GM12892 (cell line): ENCODE measurements around the gene INPP5A.
"Not testable (repeated sequence)": the region's sequence is repeated elsewhere in the genome, so short reads cannot be mapped to it uniquely, and the experiment has no call there.

Experiments used
- DNase-seq: peaks from one replicate; pipeline ENCODE4 v3.0.0; 2011; ENCODE audit not compliant: insufficient read length
- FAIRE-seq: peaks from 2 replicates; lab custom pipeline; 2011; peaks lifted over from hg19 to GRCh38; lab: Jason Lieb, UNC
- POLR2A ChIP-seq: IDR thresholded peaks from 2 replicates; pipeline ENCODE4 v1.6.1; 2011; ENCODE audit warnings: low read depth, low read length, control low read depth
- POLR2AphosphoS5 ChIP-seq: IDR thresholded peaks from 2 replicates; pipeline ENCODE4 v1.6.1; 2011; ENCODE audit warnings: low read depth, low read length, control low read depth
- TAF1 ChIP-seq: IDR thresholded peaks from 2 replicates; pipeline ENCODE4 v1.6.1; 2011; ENCODE audit warnings: low read depth, mild to moderate bottlenecking, control low read depth, low read length, borderline replicate concordance

Gene INPP5A

GRCh38 chr10:132666705-132667341 is 129.2 kb downstream of the INPP5A start:
- no peak for TF ChIP-seq TAF1
- no peak for TF ChIP-seq POLR2A
- no peak for TF ChIP-seq POLR2AphosphoS5
- no peak for DNase-seq
- no peak for FAIRE-seq

GRCh38 chr10:132667342-132668047 is 129.9 kb downstream of the INPP5A start:
- TF ChIP-seq POLR2A (no peak), POLR2AphosphoS5 (no peak), TAF1 (no peak)
- DNase-seq: no peak
- no peak for FAIRE-seq

GRCh38 chr10:132668048-132668394 is 130.4 kb downstream of the INPP5A start:
- DNase-seq: no peak
- no peak for TF ChIP-seq POLR2AphosphoS5
- TF ChIP-seq TAF1: no peak
- TF ChIP-seq POLR2A: no peak
- FAIRE-seq: no peak

DNA sequence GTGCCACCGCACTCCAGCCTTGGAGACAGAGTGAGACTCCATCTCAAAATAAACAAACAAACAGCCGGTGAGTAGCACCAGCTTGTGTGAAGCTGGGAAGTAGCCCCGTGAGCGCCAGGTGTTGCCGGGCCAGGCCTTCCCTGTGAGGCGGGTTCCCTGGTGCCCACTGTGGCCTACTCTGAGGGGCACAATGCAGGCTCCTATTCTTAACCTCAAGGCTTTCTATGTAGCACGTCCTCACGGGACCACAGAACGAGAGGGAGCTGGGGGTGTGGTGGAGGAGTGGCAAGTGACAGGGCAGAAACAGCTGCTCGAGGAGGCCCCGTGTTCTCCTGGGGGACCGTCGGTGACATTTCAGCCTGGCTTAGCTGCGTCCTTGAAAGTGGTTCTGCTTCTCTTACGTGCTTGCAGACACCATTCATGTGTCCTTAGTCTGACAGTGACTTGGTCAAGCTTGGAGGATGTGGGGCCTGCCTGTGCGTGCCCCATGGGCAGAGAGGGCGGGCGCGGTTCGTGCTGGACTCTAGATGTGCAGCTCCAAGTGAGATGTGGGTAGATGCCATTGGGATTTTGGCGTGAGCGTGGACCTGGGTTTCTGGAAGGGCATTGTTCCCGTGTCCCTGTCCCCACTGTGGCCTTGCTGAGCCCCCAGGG is 131.7 kb downstream of the INPP5A start:
- no peak for TF ChIP-seq POLR2AphosphoS5
- TF ChIP-seq TAF1: no peak
- TF ChIP-seq POLR2A: no peak
- FAIRE-seq (no peak), DNase-seq (no peak)

DNA sequence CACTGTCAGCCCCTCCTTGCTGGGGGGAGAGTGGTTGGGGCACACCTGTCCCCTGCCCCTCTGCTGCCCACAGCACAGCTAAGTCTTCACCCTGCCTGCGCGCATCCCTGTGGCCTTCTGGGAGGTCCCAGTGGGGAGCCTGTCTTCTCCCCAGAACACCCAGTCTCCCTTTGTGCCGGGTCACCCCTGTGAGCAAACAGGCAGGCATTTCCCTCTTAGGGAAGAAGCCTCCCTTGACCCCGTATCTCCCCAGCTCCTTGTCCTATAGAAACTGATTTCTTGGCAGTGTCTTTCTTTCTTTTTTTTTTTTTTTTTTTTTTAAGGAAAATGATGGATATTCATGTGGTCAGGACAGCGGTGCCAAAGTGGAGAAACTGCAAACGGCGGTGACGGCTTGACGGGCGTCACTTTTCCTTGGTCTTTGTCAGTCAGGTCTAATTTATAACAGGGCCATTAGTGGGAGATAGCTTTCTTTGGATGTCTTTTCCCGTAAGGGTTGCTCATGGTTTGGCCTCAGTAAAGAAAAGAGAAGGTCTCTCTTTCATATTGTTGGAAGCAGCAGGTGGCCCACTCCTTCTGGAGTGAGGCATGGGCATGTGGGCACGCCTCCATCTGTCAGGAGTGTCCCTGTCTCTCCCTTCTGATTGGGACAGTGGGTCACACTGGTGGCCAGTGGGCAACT is 133.1 kb downstream of the INPP5A start:
- FAIRE-seq: no peak
- DNase-seq: no peak
- TF ChIP-seq POLR2AphosphoS5: no peak
- no peak for TF ChIP-seq TAF1
- no peak for TF ChIP-seq POLR2A

- DNase-seq (no peak), FAIRE-seq (no peak)
- no peak for TF ChIP-seq TAF1
- TF ChIP-seq POLR2AphosphoS5: no peak
- no peak for TF ChIP-seq POLR2A
Observed at GRCh38 chr10:132671228-132672154, 133.9 kb downstream of the INPP5A start.

DNA sequence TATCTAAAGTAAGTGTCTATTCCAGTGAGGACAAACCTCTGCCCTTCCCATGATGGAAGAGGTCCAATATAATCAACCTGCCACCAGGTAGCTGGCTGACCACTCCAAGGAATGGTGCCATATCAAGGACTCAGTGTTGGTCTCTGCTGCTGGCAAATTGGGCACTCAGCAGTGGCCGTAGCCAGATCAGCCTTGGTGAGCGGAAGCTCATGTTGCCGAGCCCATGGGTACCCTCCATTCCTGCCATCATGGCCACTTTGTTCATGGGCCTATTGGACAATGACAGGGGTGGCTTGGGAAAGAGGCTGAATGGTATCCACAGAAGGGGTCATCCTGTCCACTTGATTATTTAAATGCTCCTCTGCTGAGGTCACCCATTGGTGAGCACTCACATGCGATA is 136.2 kb downstream of the INPP5A start:
- not testable (repeated sequence) for FAIRE-seq, DNase-seq

- no peak for DNase-seq
- FAIRE-seq: no peak
- TF ChIP-seq POLR2AphosphoS5 (no peak), TAF1 (no peak), POLR2A (no peak)
Observed at GRCh38 chr10:132674311-132674710, 136.7 kb downstream of the INPP5A start.

GRCh38 chr10:132675031-132675740 is 137.6 kb downstream of the INPP5A start:
- FAIRE-seq: no peak
- no peak for DNase-seq
- TF ChIP-seq TAF1: no peak
- TF ChIP-seq POLR2A: no peak
- TF ChIP-seq POLR2AphosphoS5: no peak

DNA sequence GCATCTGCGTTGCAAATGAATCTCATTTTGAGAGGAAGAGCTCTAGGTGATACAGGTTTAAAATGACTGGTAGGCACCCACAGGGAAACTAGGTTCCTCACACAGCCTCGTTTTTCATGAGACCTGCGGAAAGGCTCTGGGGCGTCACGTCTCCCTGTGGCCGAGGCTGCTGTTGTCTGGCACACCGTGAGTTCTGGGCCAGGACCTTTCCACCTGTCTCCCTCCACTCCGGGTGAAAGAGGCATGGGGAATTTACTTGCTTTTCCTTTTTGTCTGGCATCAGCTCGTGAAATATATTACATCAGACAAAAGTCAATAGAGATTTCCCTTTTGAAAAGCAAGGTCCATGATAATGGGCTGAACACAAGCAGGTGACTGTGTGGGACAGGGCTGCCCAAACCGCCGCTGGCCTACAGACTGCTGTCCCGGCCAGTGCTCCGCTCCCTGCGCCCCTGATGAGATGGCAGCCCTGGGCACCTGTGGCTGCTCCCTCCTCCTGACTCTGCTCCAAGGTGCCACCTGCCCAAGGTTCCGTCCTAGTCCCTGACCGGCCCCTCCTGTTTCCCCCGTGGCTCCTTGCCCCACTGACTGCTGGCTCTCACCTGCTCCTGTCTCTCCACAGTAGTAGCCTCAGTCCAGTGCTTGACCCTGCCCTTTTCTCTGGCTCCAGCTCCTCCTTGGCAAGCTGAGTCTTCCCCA is 138.8 kb downstream of the INPP5A start:
- no peak for DNase-seq
- no peak for FAIRE-seq
- TF ChIP-seq POLR2AphosphoS5: no peak
